Bronchus fibroblast of lung (primary cell): ENCODE measurements around the gene IFT80. TPM values are rescaled to one million over a fixed set of nuclear protein-coding genes. Genes with fewer than 3 reads are reported as not detected.

Experiments
- total RNA-seq: library from RNA; depleted of rRNA; stranded (reverse); fragments of >200 nt; gene quantifications from 2 replicates; pipeline ENCODE4 v1.2.3, GENCODE V29; 2015

The IFT80 gene
- 17.8 and 28.7 TPM in 2 replicates for total RNA-seq

GRCh38 chr3:160399125-160400029 lies at the start of gene IFT80, which contains the start of gene SMC4:
Gene IFT80, minus strand, starts transcription at chr3:160399225. Its CDS starts 14,625 bp downstream, at chr3:160384600.
Gene SMC4, plus strand, starts transcription at chr3:160399650. Its CDS starts 1,177 bp downstream, at chr3:160400827.

DNA sequence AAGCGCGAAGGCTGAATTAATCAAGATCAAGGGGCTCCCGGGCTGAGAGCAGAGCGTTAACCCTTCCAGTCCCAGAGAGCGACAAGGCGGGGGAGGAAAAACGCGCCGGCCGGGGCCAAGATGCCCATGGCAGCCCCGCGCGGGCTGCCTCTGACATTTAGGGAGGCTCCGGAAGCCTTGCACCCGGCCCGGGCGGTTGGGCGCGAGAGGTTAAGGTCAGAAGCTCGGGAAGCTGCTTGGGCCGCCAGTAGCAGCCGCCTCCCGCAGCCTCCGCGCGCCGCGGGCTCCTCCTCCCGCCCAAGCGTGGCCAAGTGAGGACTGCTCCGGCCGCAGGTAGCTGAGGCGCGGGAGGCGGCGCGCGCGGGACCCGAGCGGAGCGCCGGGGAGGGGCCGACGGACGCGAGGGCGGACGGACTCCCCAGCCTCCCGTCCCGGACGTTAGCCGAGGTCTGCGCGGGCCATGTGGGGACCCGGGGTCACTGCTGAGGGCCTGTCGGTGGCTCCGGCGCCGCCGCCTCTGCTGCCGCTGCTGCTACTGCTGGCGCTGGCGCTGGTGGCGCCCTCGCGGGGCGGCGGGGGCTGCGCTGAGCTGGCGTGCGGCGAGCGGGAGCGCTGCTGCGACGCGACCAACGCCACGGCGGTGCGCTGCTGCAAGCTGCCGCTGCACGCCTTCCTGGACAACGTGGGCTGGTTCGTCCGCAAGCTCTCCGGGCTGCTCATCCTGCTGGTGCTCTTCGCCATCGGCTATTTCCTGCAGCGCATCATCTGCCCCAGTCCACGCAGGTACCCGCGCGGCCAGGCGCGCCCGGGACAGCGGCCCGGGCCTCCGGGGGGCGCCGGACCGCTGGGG lies 173.6 kb downstream of the IFT80 start, which contains the start of gene C3orf80:
Gene C3orf80 (plus strand): TSS at position 247 of the 850 bp plus-strand sequence. CDS start 214 bp downstream, at position 461.

Other genes with a start within 250 kb of the IFT80 start
- gene C3orf80, start 173.8 kb downstream of the IFT80 start, total RNA-seq: not detected in 2 replicates
- gene SMC4, start 425 bp upstream of the IFT80 start, total RNA-seq: 87.1 and 103 TPM in 2 replicates
- gene TRIM59, start 50.6 kb upstream of the IFT80 start, total RNA-seq: 36.7 and 39.2 TPM in 2 replicates
- 17.8 and 19.5 TPM in 2 replicates for gene KPNA4, start 166.3 kb upstream of the IFT80 start, total RNA-seq